Aorta (tissue), 5 donors: ENCODE data around the gene ADAMTSL1. TPM values are rescaled to one million over a fixed set of nuclear protein-coding genes. Genes with fewer than 3 reads are reported as not detected.
"Not testable (repeated sequence)": the region's sequence is repeated elsewhere in the genome, so short reads cannot be mapped to it uniquely, and the experiment has no call there.

Experiments
- ATAC-seq: fragments of 200-7000 bp; cut with Tn5 transposase; one replicate; pipeline ENCODE4 v1.9.1; 2022; ENCODE audit warnings: moderate library complexity; ENCODE audit not compliant: low FRiP score
- DNase-seq, 2 donors: peaks; one replicate each; pipeline ENCODE4 v3.0.0-alpha.2; 2020
- H3K27ac ChIP-seq, 2 donors: one replicate each; pipeline ENCODE4 v1.5.1; 2013; ENCODE audit warnings: low read length in 2 of 2, mild to moderate bottlenecking in 2 of 2, moderate library complexity in 2 of 2, control low read depth in 1 of 2, inconsistent platforms in 1 of 2, low read depth in 1 of 2
- H3K27me3 ChIP-seq, 2 donors: one replicate each; pipeline ENCODE4 v1.6.1; 2013; ENCODE audit warnings: control low read depth in 1 of 2, low read length in 1 of 2, mild to moderate bottlenecking in 1 of 2, moderate library complexity in 1 of 2; ENCODE audit not compliant: insufficient read depth in 2 of 2, control insufficient read depth in 1 of 2
- H3K36me3 ChIP-seq, 2 donors: one replicate each; pipeline ENCODE4 v1.6.1; 2013; ENCODE audit warnings: control low read depth in 1 of 2, low read length in 1 of 2, mild to moderate bottlenecking in 1 of 2; ENCODE audit not compliant: insufficient read depth in 2 of 2, control insufficient read depth in 1 of 2
- H3K4me1 ChIP-seq, 2 donors: one replicate each; pipeline ENCODE4 v1.6.1; 2013; ENCODE audit warnings: low read length in 2 of 2, control low read depth in 1 of 2, mild to moderate bottlenecking in 1 of 2, moderate library complexity in 1 of 2; ENCODE audit not compliant: insufficient read depth in 2 of 2, control insufficient read depth in 1 of 2
- H3K4me3 ChIP-seq, 2 donors: one replicate each; pipeline ENCODE4 v1.5.1; 2013; ENCODE audit warnings: low read length in 2 of 2, control low read depth in 1 of 2, mild to moderate bottlenecking in 1 of 2
- H3K9me3 ChIP-seq: one replicate; pipeline ENCODE4 v1.6.1; 2013; ENCODE audit warnings: mild to moderate bottlenecking, low read length; ENCODE audit not compliant: control insufficient read depth
- WGBS, 2 donors: extraction: QIAGEN DNeasy Blood & Tissue Kit; methylation state at CpG; one replicate each; pipeline ENCODE4 v1.1.7; 2013; 5-methylcytosine and 5-hydroxymethylcytosine counted together
- intact Hi-C, 2 donors: fragments of 100-400 bp; cut with DNase I; formaldehyde crosslinking; loops; one replicate each; pipeline versions ENCODE4 v1.14.2 to v1.15.0; 2022
- polyA plus RNA-seq, 2 donors: library from polyadenylated mRNA; stranded (reverse); fragments of 200-250 nt; gene quantifications; one replicate each; pipeline ENCODE4 v1.2.3, GENCODE V29; 2013
- total RNA-seq, 2 donors: library from RNA; stranded (reverse); fragmentation: NEBNext Ultra II Directional; extraction: Animal tissue kit (Norgen Biotek cat#: 25700); gene quantifications; one replicate each; pipeline ENCODE4 v1.2.1, GENCODE V29; 2021
- donor health status: healthy with polysubstance abuse.
- donor health status: Bipolar disorder and iron deficiency.
- donor health status: DM: no; HTN: no; CAD: no.
- donor health status: DM: no; HTN: no; CAD: no.
- donor health status: DM: yes; HTN: yes; CAD: no.

Gene ADAMTSL1
- total and polyA plus RNA-seq, 4 donors, result 6.6 to 54.2 (median 30.0) TPM

DNA sequence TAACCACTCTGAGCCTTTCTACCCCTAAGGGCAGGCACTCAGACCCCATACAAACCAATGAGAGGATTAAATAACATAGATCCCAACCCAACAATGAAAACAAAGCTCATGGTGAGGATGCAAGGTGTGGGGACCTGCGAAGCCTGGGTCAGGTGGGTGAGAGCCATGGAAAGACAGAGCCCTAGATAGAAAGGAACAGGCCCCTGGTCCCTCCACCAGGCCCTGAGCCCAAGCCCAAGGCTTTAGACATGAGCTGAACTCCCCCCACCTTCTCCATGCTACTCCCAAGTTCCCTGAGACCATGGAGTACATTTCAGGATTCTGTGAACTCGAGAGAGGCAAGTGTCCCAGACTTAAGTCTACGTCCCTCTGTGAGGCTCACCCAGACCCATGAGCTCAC lies 452.6 kb downstream of the ADAMTSL1 start:
- Histone ChIP-seq H3K4me1 (peaks cover 0 to 3% of the 10 kb centered on the region in 2 donors), H3K27me3 (no peaks in the 10 kb centered on the region), H3K4me3 (no peak overlapping the region), H3K27ac (no peak overlapping the region), H3K36me3 (no peaks in the 10 kb centered on the region), H3K9me3 (no peaks in the 10 kb centered on the region)
- intact Hi-C loops, result no loop called here
- 88 to 89% methylated on average over 3 of the region's 3 CpGs for WGBS, 2 donors
- no peak for DNase-seq
- ATAC-seq, result no peak

DNA sequence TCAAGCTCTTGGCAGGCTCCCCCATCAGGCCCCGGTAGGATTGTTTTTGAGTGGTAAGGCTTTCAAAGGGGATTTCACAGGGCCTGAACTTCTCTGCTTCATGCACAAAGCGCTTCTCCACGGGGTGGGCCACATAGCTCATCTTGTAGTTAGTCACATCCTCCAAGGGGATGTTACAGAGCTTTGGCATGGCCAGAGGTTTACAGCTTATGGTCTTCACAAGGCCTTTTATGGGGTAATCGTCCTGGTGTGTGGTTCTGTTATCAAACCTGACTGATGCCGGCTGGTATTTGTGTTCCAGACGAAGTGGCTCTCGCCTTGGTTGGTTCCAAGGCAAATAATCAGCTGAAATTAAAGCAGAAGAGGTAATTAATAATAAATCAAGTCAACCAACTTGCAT lies 454.8 kb downstream of the ADAMTSL1 start:
- Histone ChIP-seq H3K9me3 (no peaks in the 10 kb centered on the region), H3K4me3 (no peak overlapping the region), H3K4me1 (no peaks in the 10 kb centered on the region), H3K27me3 (no peaks in the 10 kb centered on the region), H3K36me3 (no peaks in the 10 kb centered on the region), H3K27ac (no peak overlapping the region)
- intact Hi-C loops, result no loop called here
- ATAC-seq (no peak), DNase-seq (no peak)
- 51 to 55% methylated on average over 7 of the region's 7 CpGs for WGBS, 2 donors

GRCh38 chr9:18930611-18931010 lies 456.7 kb downstream of the ADAMTSL1 start:
- H3K27ac ChIP-seq, intact Hi-C loops, H3K27me3 ChIP-seq, H3K9me3 ChIP-seq, H3K4me3 ChIP-seq, H3K36me3 ChIP-seq, H3K4me1 ChIP-seq, DNase-seq, ATAC-seq: not testable (repeated sequence)
- WGBS, 2 donors, result 88% methylated on average over 13 of the region's 13 CpGs

DNA sequence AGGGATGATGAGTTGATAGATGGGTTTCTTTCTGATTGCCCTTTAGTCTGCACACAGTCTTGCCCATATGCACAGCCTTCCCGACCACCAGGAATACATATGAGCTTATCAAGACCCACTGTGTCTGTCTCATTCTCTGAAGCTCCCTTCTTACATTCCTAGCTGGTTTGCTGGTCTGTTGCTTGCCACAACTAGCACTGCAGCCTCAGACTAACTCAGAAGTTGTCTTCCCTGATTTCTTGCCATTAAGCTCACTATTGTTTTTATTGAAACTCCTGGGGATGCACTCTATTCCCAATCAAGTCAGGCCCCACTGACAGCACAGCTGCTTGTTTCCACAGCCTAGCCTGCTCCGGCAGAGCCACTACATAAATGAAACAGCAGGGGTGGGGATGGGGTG lies 461.6 kb downstream of the ADAMTSL1 start:
- H3K36me3 ChIP-seq, result no peaks in the 10 kb centered on the region
- intact Hi-C loops, result no loop called here
- WGBS, 2 donors, result 72 to 75% methylated on average over 2 of the region's 2 CpGs
- no peaks in the 10 kb centered on the region for H3K27me3 ChIP-seq
- no peak overlapping the region for H3K4me3 ChIP-seq
- H3K4me1 ChIP-seq, result no peaks in the 10 kb centered on the region
- H3K9me3 ChIP-seq, result no peaks in the 10 kb centered on the region
- DNase-seq, result no peak
- H3K27ac ChIP-seq, result no peak overlapping the region
- ATAC-seq, result no peak

- no peaks in the 10 kb centered on the region for H3K9me3 ChIP-seq
- no peak overlapping the region for H3K27ac ChIP-seq
- WGBS, 2 donors, result 65 to 71% methylated on average over 7 of the region's 7 CpGs
- H3K4me3 ChIP-seq, result no peak overlapping the region
- no peak for ATAC-seq
- intact Hi-C loops, result no loop called here
- no peaks in the 10 kb centered on the region for H3K27me3 ChIP-seq
- no peak for DNase-seq
- H3K4me1 ChIP-seq, result no peaks in the 10 kb centered on the region
- no peaks in the 10 kb centered on the region for H3K36me3 ChIP-seq
Observed at GRCh38 chr9:18936094-18936871, 462.3 kb downstream of the ADAMTSL1 start.

- intact Hi-C loops, result no loop called here
Observed at GRCh38 chr9:18939943-18940342, 466.0 kb downstream of the ADAMTSL1 start.

GRCh38 chr9:18941060-18941740 lies 467.2 kb downstream of the ADAMTSL1 start:
- no peak overlapping the region for H3K4me3 ChIP-seq
- no peaks in the 10 kb centered on the region for H3K36me3 ChIP-seq
- DNase-seq, result no peak
- WGBS, 2 donors, result 84% methylated on average over 8 of the region's 8 CpGs
- no peak overlapping the region for H3K27ac ChIP-seq
- H3K4me1 ChIP-seq, result no peaks in the 10 kb centered on the region
- no peak for ATAC-seq
- H3K27me3 ChIP-seq, result no peaks in the 10 kb centered on the region
- intact Hi-C loops, result no loop called here
- no peaks in the 10 kb centered on the region for H3K9me3 ChIP-seq

More at GRCh38 chr9:18939943-18940342, 466.0 kb downstream of the ADAMTSL1 start:
- H3K4me1 ChIP-seq, result no peaks in the 10 kb centered on the region
- no peak for ATAC-seq
- no peaks in the 10 kb centered on the region for H3K36me3 ChIP-seq
- H3K27me3 ChIP-seq, result no peaks in the 10 kb centered on the region
- 92 to 94% methylated on average over 5 of the region's 5 CpGs for WGBS, 2 donors
- no peak overlapping the region for H3K4me3 ChIP-seq
- H3K27ac ChIP-seq, result no peak overlapping the region
- DNase-seq, result no peak
- H3K9me3 ChIP-seq, result no peaks in the 10 kb centered on the region

DNA sequence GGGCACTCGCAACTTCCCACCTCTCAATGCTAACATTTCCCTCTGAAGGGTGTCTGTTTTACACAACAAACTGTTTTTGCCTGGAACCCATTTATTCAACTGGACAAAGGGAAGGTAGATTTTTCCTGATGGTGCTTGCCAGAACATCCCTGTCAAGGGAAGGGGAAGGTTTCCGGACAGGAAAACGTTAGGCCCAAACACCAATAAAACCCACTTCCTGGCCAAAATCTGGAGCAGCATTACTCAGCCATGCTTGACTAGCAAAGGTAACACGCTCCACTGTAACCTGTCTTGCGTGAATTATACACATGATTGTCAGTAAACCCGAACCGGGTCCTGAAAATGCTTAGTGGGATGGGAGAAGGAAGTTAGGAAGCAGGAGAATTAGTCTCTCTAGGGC lies 468.8 kb downstream of the ADAMTSL1 start:
- no peaks in the 10 kb centered on the region for H3K36me3 ChIP-seq
- no peak overlapping the region for H3K27ac ChIP-seq
- DNase-seq (no peak), ATAC-seq (no peak)
- intact Hi-C loops, result no loop called here
- H3K9me3 ChIP-seq, result no peaks in the 10 kb centered on the region
- H3K4me1 ChIP-seq, result no peaks in the 10 kb centered on the region
- 78 to 79% methylated on average over 7 of the region's 7 CpGs for WGBS, 2 donors
- H3K4me3 ChIP-seq, result no peak overlapping the region
- no peaks in the 10 kb centered on the region for H3K27me3 ChIP-seq

GRCh38 chr9:18947892-18948339 lies 474.0 kb downstream of the ADAMTSL1 start:
- WGBS, 2 donors, result 67 to 75% methylated on average over 4 of the region's 4 CpGs
- DNase-seq (no peak), ATAC-seq (no peak)
- no peaks in the 10 kb centered on the region for H3K27me3 ChIP-seq
- no peak overlapping the region for H3K4me3 ChIP-seq
- H3K4me1 ChIP-seq, result no peaks in the 10 kb centered on the region
- H3K36me3 ChIP-seq, result no peaks in the 10 kb centered on the region
- intact Hi-C loops, result no loop called here
- H3K27ac ChIP-seq, result no peak overlapping the region
- H3K9me3 ChIP-seq, result no peaks in the 10 kb centered on the region
